H9 (cell line): ENCODE results near the gene MAL. TPM values are rescaled to one million over a fixed set of nuclear protein-coding genes. Genes with fewer than 3 reads are reported as not detected.

Experiments used
- DNase-seq: peaks from one replicate; pipeline ENCODE4 v3.0.0-alpha.2; 2017
- H2AFZ ChIP-seq: one replicate; pipeline ENCODE4 v1.6.1; 2013; ENCODE audit warnings: mild to moderate bottlenecking, low read length, control low read depth, moderate library complexity
- H2AK5ac ChIP-seq: 2 replicates; pipeline ENCODE4 v1.6.1; 2013; ENCODE audit warnings: low read length, control low read depth, mixed read lengths; ENCODE audit not compliant: insufficient read length
- H2BK120ac ChIP-seq: one replicate; pipeline ENCODE4 v1.6.1; 2013; ENCODE audit warnings: low read depth, mild to moderate bottlenecking, low read length, control low read depth, inconsistent platforms; ENCODE audit not compliant: poor library complexity, severe bottlenecking
- H2BK12ac ChIP-seq: 2 replicates; pipeline ENCODE4 v1.6.1; 2013; ENCODE audit warnings: low read length, control low read depth, mixed read lengths, low read depth; ENCODE audit not compliant: insufficient read length
- H2BK15ac ChIP-seq: 2 replicates; pipeline ENCODE4 v1.6.1; 2013; ENCODE audit warnings: low read depth, low read length, control low read depth
- H2BK20ac ChIP-seq: one replicate; pipeline ENCODE4 v1.6.1; 2013; ENCODE audit warnings: low read depth, mild to moderate bottlenecking, low read length, control low read depth, inconsistent platforms; ENCODE audit not compliant: poor library complexity, severe bottlenecking
- H2BK5ac ChIP-seq: 2 replicates; pipeline ENCODE4 v1.6.1; 2013; ENCODE audit warnings: low read length, control low read depth, mixed read lengths; ENCODE audit not compliant: insufficient read length
- H3K14ac ChIP-seq: 2 replicates; pipeline ENCODE4 v1.6.1; 2013; ENCODE audit warnings: low read length, control low read depth; ENCODE audit not compliant: insufficient read depth
- H3K18ac ChIP-seq: 2 replicates; pipeline ENCODE4 v1.6.1; 2013; ENCODE audit warnings: low read depth, mild to moderate bottlenecking, mixed read lengths, low read length, control low read depth; ENCODE audit not compliant: insufficient read length
- H3K23ac ChIP-seq: 2 replicates; pipeline ENCODE4 v1.6.1; 2013; ENCODE audit warnings: low read length, control low read depth, mixed read lengths, low read depth; ENCODE audit not compliant: insufficient read length
- H3K23me2 ChIP-seq: 2 replicates; pipeline ENCODE4 v1.6.1; 2013; ENCODE audit warnings: low read depth, mild to moderate bottlenecking, mixed read lengths, low read length, control low read depth; ENCODE audit not compliant: insufficient read length, poor library complexity, severe bottlenecking
- H3K27ac ChIP-seq: 2 replicates; pipeline ENCODE4 v1.5.1; 2013; ENCODE audit warnings: low read length, control low read depth, mixed read lengths, low read depth; ENCODE audit not compliant: insufficient read length
- H3K27me3 ChIP-seq: 2 replicates; pipeline ENCODE4 v1.6.1; 2013; ENCODE audit warnings: low read length, control low read depth, inconsistent platforms; ENCODE audit not compliant: insufficient read depth
- H3K4ac ChIP-seq: 2 replicates; pipeline ENCODE4 v1.6.1; 2013; ENCODE audit warnings: low read depth, mild to moderate bottlenecking, control low read depth, inconsistent platforms, low read length, moderate library complexity
- H3K4me1 ChIP-seq: 2 replicates; pipeline ENCODE4 v1.6.1; 2013; ENCODE audit warnings: low read length, control low read depth, inconsistent platforms; ENCODE audit not compliant: insufficient read depth
- H3K4me2 ChIP-seq: 2 replicates; pipeline ENCODE4 v1.6.1; 2013; ENCODE audit warnings: low read length, control low read depth, mixed read lengths; ENCODE audit not compliant: insufficient read length, insufficient read depth
- H3K56ac ChIP-seq: 2 replicates; pipeline ENCODE4 v1.6.1; 2013; ENCODE audit warnings: low read depth, mild to moderate bottlenecking, mixed read lengths, low read length, control low read depth; ENCODE audit not compliant: insufficient read length
- H3K79me1 ChIP-seq: 2 replicates; pipeline ENCODE4 v1.6.1; 2013; ENCODE audit warnings: low read depth, mild to moderate bottlenecking, moderate library complexity, low read length, control low read depth, inconsistent platforms; ENCODE audit not compliant: insufficient read depth, poor library complexity, severe bottlenecking
- H3K79me2 ChIP-seq: 2 replicates; pipeline ENCODE4 v1.6.1; 2013; ENCODE audit warnings: low read length, control low read depth, inconsistent platforms; ENCODE audit not compliant: insufficient read depth
- H3K9ac ChIP-seq: 2 replicates; pipeline ENCODE4 v1.6.1; 2013; ENCODE audit warnings: low read length, control low read depth, mixed read lengths; ENCODE audit not compliant: insufficient read length; ENCODE audit errors: extremely low read depth
- H3K9me3 ChIP-seq: one replicate; pipeline ENCODE4 v1.6.1; 2013; ENCODE audit warnings: low read depth, low read length, inconsistent platforms; ENCODE audit not compliant: control insufficient read depth
- H3T11ph ChIP-seq: one replicate; pipeline ENCODE4 v1.6.1; 2013; ENCODE audit warnings: mild to moderate bottlenecking, low read length, control low read depth, inconsistent platforms
- H4K20me1 ChIP-seq: one replicate; pipeline ENCODE4 v1.6.1; 2013; ENCODE audit not compliant: control insufficient read depth, insufficient read length, insufficient read depth
- H4K5ac ChIP-seq: 2 replicates; pipeline ENCODE4 v1.6.1; 2013; ENCODE audit warnings: low read depth, mild to moderate bottlenecking, mixed read lengths, low read length, control low read depth; ENCODE audit not compliant: insufficient read length
- H4K8ac ChIP-seq: replicated peaks from 2 replicates; pipeline ENCODE4 v1.6.1; 2013; ENCODE audit warnings: low read length, control low read depth, mixed read lengths, low read depth; ENCODE audit not compliant: insufficient read length
- H4K91ac ChIP-seq: 2 replicates; pipeline ENCODE4 v1.6.1; 2013; ENCODE audit warnings: low read depth, mild to moderate bottlenecking, moderate library complexity, mixed read lengths, low read length, control low read depth; ENCODE audit not compliant: insufficient read length
- H3K27ac Mint-ChIP-seq, 3 experiments: 2 replicates in 2 of 3; 3 replicates in 1 of 3; pipeline ENCODE4 v1.8.0; 2020 to 2021; ENCODE audit warnings: mixed read lengths in 3 of 3, mild to moderate bottlenecking in 1 of 3, moderate library complexity in 1 of 3
- H3K27me3 Mint-ChIP-seq: 2 replicates; pipeline ENCODE4 v1.8.0; 2021; ENCODE audit warnings: low read depth, mild to moderate bottlenecking, moderate library complexity, mixed read lengths
- H3K36me3 Mint-ChIP-seq, 3 experiments: 2 replicates in 2 of 3; 3 replicates in 1 of 3; pipeline ENCODE4 v1.8.0; 2020 to 2021; ENCODE audit warnings: low read depth in 3 of 3, mixed read lengths in 3 of 3; ENCODE audit not compliant: insufficient read depth in 1 of 3
- H3K4me1 Mint-ChIP-seq, 2 experiments: 2 replicates each; pipeline ENCODE4 v1.8.0; 2020; ENCODE audit warnings: mixed read lengths in 2 of 2
- H3K4me3 Mint-ChIP-seq, 2 experiments: 2 replicates in 1 of 2; 3 replicates in 1 of 2; pipeline ENCODE4 v1.8.0; 2020 to 2021; ENCODE audit warnings: mild to moderate bottlenecking in 2 of 2, mixed read lengths in 2 of 2, moderate library complexity in 1 of 2
- H3K9me3 Mint-ChIP-seq, 2 experiments: 2 replicates in 1 of 2; 3 replicates in 1 of 2; pipeline ENCODE4 v1.8.0; 2020; ENCODE audit warnings: mild to moderate bottlenecking in 2 of 2, mixed read lengths in 2 of 2, moderate library complexity in 1 of 2
- CTCF ChIP-seq: fragments of 200-600 bp; sonication (generic); conservative IDR thresholded peaks from 3 replicates; pipeline ENCODE4 v1.8.0; 2021; ENCODE audit warnings: antibody characterized with exemption, mild to moderate bottlenecking
- WGBS: extraction: QIAGEN DNeasy Blood & Tissue Kit; methylation state at CpG from one replicate; pipeline ENCODE4 v1.1.7; 2013; ENCODE audit warnings: missing lambda C conversion rate, low lambda C conversion rate, mixed read lengths; ENCODE audit not compliant: insufficient read length; ENCODE audit errors: extremely low coverage; 5-methylcytosine and 5-hydroxymethylcytosine counted together
- total RNA-seq: library from RNA; stranded (reverse); gene quantifications from 2 replicates; pipeline ENCODE4 v1.2.1, GENCODE V29; 2021

MAL gene
- total RNA-seq, 1 experiment from 2014 or later, result not detected

DNA sequence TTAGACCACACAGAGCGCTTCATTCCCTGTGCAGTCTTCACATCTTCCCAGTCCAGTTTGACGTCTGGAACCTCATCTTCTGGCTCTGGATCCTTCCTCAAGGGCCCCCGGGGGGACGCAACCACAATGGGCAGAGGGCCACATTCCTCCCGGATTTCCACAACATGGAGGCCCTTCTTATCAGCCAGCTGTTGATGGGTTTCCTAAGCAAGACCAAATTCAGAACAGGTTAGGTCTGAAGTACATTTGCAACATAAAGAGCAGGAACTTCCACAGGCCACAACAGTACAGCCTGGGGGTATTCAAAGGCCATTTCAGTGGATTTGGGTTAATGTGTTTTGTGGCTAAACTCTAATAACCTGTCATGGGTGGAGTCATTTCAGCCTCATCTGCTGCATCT is 61.9 kb downstream of the MAL start:
- Histone ChIP-seq H2BK15ac (no peak overlapping the region), H3K23ac (no peak overlapping the region), H4K8ac (no peak overlapping the region), H3K4me2 (no peak overlapping the region), H4K5ac (no peak overlapping the region), H4K20me1 (no peaks in the 10 kb centered on the region), H2BK120ac (no peak overlapping the region), H3K23me2 (no peaks in the 10 kb centered on the region), H3K4me1 (peaks cover 5% of the 10 kb centered on the region; the same call in 1 of the 2 replicates), H3K79me1 (no peaks in the 10 kb centered on the region), H3T11ph (no peak overlapping the region), H3K9me3 (no peaks in the 10 kb centered on the region), H3K4ac (no peak overlapping the region), H3K79me2 (no peaks in the 10 kb centered on the region), H3K56ac (no peak overlapping the region), H4K91ac (no peak overlapping the region), H3K27ac (no peak overlapping the region), H3K27me3 (no peaks in the 10 kb centered on the region), H2AFZ (no peak overlapping the region), H3K18ac (no peak overlapping the region), H3K14ac (no peak overlapping the region; the same call in 1 of the 2 replicates), H2BK5ac (no peak overlapping the region), H2BK12ac (no peak overlapping the region), H2AK5ac (no peak overlapping the region), H3K9ac (no peak overlapping the region), H2BK20ac (no peak overlapping the region)
- Mint-ChIP-seq H3K4me1 (peaks cover 9 to 11% of the 10 kb centered on the region in 2 experiments), H3K27ac (peak overlapping the region; percentile 24 to 87 (median 49); a peak in 3 of 7 replicates), H3K36me3 (peaks cover 39 to 66% (median 59%) of the 10 kb centered on the region in 3 experiments; a peak in 6 of 7 replicates), H3K4me3 (no peak overlapping the region), H3K9me3 (no peaks in the 10 kb centered on the region), H3K27me3 (no peaks in the 10 kb centered on the region)
- DNase-seq, result no peak
- no CpG with 5 or more reads among the region's 5 CpGs for WGBS
- no peak for TF ChIP-seq CTCF
